Hepatocyte (in vitro differentiated cells): ENCODE results near the gene MOBP.

Experiments used
- CTCF ChIP-seq: fragments of 200-600 bp; sonication (generic); IDR thresholded peaks from 2 replicates; pipeline ENCODE4 v1.5.1; 2016; ENCODE audit warnings: antibody characterized with exemption, mild to moderate bottlenecking; ENCODE audit not compliant: poor library complexity
- EZH2 ChIP-seq: fragments of 200-600 bp; sonication (generic); IDR thresholded peaks from 2 replicates; pipeline ENCODE4 v1.6.1; 2016; ENCODE audit warnings: antibody characterized with exemption, mild to moderate bottlenecking, borderline replicate concordance

- TF ChIP-seq CTCF (no peak), EZH2 (no peak)
Measured at GRCh38 chr3:39528844-39529243, 61.4 kb downstream of the MOBP start.
